Measurements from ENCODE around the gene PEPD.

DNA sequence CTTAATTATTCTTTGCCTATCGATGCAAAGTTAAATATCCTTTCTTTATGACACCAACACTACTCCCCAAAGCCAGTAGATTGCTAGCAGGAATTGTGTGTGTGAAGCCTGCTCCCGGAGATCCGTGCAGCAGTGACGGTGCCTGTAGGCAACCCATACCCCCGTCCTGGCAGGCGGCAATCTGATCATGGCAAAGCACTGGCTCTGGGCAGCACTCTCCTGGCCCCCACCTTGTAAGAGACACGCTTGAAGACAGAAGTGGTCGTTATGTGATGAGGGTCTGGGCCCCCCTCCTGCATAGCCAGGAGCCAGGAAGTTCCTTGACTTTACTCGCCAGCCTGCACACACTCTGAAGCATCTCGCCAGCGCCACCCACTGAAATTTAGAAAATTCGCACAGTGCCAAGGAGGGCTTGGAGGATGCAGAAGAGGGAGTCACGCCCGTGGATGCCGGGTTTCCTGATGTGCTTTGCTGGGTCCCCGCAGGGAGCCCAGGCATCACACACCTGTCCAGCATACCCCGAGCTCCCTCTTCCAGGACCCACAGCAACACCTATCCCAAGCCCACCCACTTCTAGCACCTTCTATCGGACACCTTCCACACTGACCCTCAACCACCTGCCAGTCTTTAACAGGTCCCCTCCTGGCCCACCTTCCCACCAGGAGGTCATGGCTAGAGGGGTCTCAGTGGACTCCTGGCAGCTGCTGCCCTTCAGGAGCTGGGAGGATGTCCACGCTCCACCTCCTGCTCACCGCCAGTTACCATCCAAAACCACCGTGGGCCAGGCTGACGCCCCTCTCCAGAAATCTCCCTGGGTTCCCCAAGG lies 93.6 kb downstream of the PEPD start:
- TF ChIP-seq, protein P1, sequence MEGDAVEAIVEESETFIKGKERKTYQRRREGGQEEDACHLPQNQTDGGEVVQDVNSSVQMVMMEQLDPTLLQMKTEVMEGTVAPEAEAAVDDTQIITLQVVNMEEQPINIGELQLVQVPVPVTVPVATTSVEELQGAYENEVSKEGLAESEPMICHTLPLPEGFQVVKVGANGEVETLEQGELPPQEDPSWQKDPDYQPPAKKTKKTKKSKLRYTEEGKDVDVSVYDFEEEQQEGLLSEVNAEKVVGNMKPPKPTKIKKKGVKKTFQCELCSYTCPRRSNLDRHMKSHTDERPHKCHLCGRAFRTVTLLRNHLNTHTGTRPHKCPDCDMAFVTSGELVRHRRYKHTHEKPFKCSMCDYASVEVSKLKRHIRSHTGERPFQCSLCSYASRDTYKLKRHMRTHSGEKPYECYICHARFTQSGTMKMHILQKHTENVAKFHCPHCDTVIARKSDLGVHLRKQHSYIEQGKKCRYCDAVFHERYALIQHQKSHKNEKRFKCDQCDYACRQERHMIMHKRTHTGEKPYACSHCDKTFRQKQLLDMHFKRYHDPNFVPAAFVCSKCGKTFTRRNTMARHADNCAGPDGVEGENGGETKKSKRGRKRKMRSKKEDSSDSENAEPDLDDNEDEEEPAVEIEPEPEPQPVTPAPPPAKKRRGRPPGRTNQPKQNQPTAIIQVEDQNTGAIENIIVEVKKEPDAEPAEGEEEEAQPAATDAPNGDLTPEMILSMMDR (IDR thresholded peaks at IDR 0.05; ENCODE audit: extremely low read depth in 1 of 2, insufficient read depth in 1 of 2, low read depth in 1 of 2, low read length in 2 of 2) = no peak
- TF ChIP-seq POLR2A (IDR thresholded peaks at IDR 0.05; ENCODE audit: low read depth, low read length) (no peak), EZH2 (IDR thresholded peaks at IDR 0.05; ENCODE audit: borderline replicate concordance, low read depth, low read length, severe bottlenecking) (no peak), MYC (IDR thresholded peaks at IDR 0.05; ENCODE audit: low read depth, low read length) (no peak), POLR2AphosphoS5 (IDR thresholded peaks at IDR 0.05; ENCODE audit: insufficient read depth, low read depth, low read length) (no peak), JUN (IDR thresholded peaks at IDR 0.05; ENCODE audit: borderline replicate concordance, insufficient read depth, insufficient read length, low read depth) (no peak)
- TF ChIP-seq, protein P2, sequence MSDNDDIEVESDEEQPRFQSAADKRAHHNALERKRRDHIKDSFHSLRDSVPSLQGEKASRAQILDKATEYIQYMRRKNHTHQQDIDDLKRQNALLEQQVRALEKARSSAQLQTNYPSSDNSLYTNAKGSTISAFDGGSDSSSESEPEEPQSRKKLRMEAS (IDR thresholded peaks at IDR 0.05; ENCODE audit: insufficient read depth, insufficient read length) = no peak
